Measurements from ENCODE around the gene BNIP1.

GRCh38 chr5:173178369-173178910 lies 34.1 kb downstream of the BNIP1 start:
- no peak for TF ChIP-seq POLR2A (IDR thresholded peaks at IDR 0.05)
- TF ChIP-seq, protein P1, sequence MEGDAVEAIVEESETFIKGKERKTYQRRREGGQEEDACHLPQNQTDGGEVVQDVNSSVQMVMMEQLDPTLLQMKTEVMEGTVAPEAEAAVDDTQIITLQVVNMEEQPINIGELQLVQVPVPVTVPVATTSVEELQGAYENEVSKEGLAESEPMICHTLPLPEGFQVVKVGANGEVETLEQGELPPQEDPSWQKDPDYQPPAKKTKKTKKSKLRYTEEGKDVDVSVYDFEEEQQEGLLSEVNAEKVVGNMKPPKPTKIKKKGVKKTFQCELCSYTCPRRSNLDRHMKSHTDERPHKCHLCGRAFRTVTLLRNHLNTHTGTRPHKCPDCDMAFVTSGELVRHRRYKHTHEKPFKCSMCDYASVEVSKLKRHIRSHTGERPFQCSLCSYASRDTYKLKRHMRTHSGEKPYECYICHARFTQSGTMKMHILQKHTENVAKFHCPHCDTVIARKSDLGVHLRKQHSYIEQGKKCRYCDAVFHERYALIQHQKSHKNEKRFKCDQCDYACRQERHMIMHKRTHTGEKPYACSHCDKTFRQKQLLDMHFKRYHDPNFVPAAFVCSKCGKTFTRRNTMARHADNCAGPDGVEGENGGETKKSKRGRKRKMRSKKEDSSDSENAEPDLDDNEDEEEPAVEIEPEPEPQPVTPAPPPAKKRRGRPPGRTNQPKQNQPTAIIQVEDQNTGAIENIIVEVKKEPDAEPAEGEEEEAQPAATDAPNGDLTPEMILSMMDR (IDR thresholded peaks at IDR 0.05), result no peak

Data from testis (tissue), 2 donors.